ENCODE measurements around the gene CAP1.
"Not testable (repeated sequence)": the region's sequence is repeated elsewhere in the genome, so short reads cannot be mapped to it uniquely, and the experiment has no call there.

The CAP1 gene

GRCh38 chr1:40027647-40028046 lies 12.9 kb upstream of the CAP1 start:
- POLR2A ChIA-PET = interaction anchor here (1.3 kb wide), 1 partner anchor 13 kb away, joined by 4 read pairs; the partner anchor contains the start of gene CAP1

GRCh38 chr1:40029608-40030007 lies 10.9 kb upstream of the CAP1 start:
- ChIA-PET POLR2A (no interaction called here), CTCF (interaction anchor here (1.0 to 8.4 kb wide), 7 partner anchors 9 to 212 kb away, joined by 3 to 185 read pairs (median 59); partner anchors contain the start of gene MYCL)
- no peak for TF ChIP-seq CTCF (IDR thresholded peaks at IDR 0.05; ENCODE audit: insufficient read depth, low read length, missing control alignments)
- no peak overlapping the region for H3K4me3 ChIP-seq (ENCODE audit: low read depth, low read length)
- DNase-seq (ENCODE audit: low read depth, low spot score) = no peak

More at GRCh38 chr1:40027647-40028046, 12.9 kb upstream of the CAP1 start:
- no peak for TF ChIP-seq CTCF (IDR thresholded peaks at IDR 0.05; ENCODE audit: insufficient read depth, low read length, missing control alignments)
- no peak for DNase-seq (ENCODE audit: low read depth, low spot score)
- CTCF ChIA-PET = interaction anchor here (0.9 to 8.4 kb wide), 4 partner anchors 10 to 109 kb away, joined by 3 to 185 read pairs (median 44); no protein-coding TSS in a partner anchor
- no peak overlapping the region for H3K4me3 ChIP-seq (ENCODE audit: low read depth, low read length)

- TF ChIP-seq CTCF (IDR thresholded peaks at IDR 0.05; ENCODE audit: insufficient read depth, low read length, missing control alignments) = no peak
- DNase-seq (ENCODE audit: low read depth, low spot score) = no peak
- POLR2A ChIA-PET = no interaction called here
- no peak overlapping the region for H3K4me3 ChIP-seq (ENCODE audit: low read depth, low read length)
- CTCF ChIA-PET = interaction anchor here (1.1 to 8.4 kb wide), 10 partner anchors 8 to 213 kb away, joined by 3 to 185 read pairs (median 38); no protein-coding TSS in a partner anchor
These were observed 9.9 kb upstream of the CAP1 start for GRCh38 chr1:40030528-40031135.

GRCh38 chr1:40032240-40032891 lies 8.2 kb upstream of the CAP1 start:
- TF ChIP-seq CTCF (IDR thresholded peaks at IDR 0.05; ENCODE audit: insufficient read depth, low read length, missing control alignments) = peak; percentile 70
- DNase-seq (ENCODE audit: low read depth, low spot score) = no peak
- no peak overlapping the region for H3K4me3 ChIP-seq (ENCODE audit: low read depth, low read length)
- CTCF ChIA-PET = interaction anchor here (0.5 to 8.4 kb wide), 56 partner anchors 10 to 354 kb away, joined by 3 to 185 read pairs (median 6); partner anchors contain the start of genes MYCL and TRIT1
- POLR2A ChIA-PET = interaction anchor here (0.6 to 1.2 kb wide), 2 partner anchors 17 to 294 kb away, joined by 3 to 4 read pairs; partner anchors contain the start of gene PPIE

GRCh38 chr1:40034869-40035268 lies 5.7 kb upstream of the CAP1 start:
- CTCF ChIA-PET = interaction anchor here (1.1 to 8.4 kb wide), 5 partner anchors 12 to 215 kb away, joined by 6 to 185 read pairs (median 59); no protein-coding TSS in a partner anchor
- H3K4me3 ChIP-seq (ENCODE audit: low read depth, low read length) = no peak overlapping the region
- no peak for DNase-seq (ENCODE audit: low read depth, low spot score)
- TF ChIP-seq CTCF (IDR thresholded peaks at IDR 0.05; ENCODE audit: insufficient read depth, low read length, missing control alignments) = no peak
- POLR2A ChIA-PET = no interaction called here

- ChIA-PET POLR2A (no interaction called here), CTCF (interaction anchor here (1.9 kb wide), 1 partner anchor 117 kb away, joined by 8 read pairs; no protein-coding TSS in a partner anchor)
- DNase-seq (ENCODE audit: low read depth, low spot score) = no peak
- TF ChIP-seq CTCF (IDR thresholded peaks at IDR 0.05; ENCODE audit: insufficient read depth, low read length, missing control alignments) = no peak
- H3K4me3 ChIP-seq (ENCODE audit: low read depth, low read length) = no peak overlapping the region
These were observed 4.0 kb upstream of the CAP1 start for GRCh38 chr1:40036574-40036973.

- POLR2A ChIA-PET; H3K4me3 ChIP-seq (ENCODE audit: low read depth, low read length); DNase-seq (ENCODE audit: low read depth, low spot score): not testable (repeated sequence)
- CTCF ChIA-PET = interaction anchor here (0.7 to 1.9 kb wide), 4 partner anchors 10 to 135 kb away, joined by 3 to 8 read pairs (median 5); partner anchors contain the start of gene MYCL
These were observed 3.3 kb upstream of the CAP1 start for GRCh38 chr1:40037254-40037653.
